Type B pancreatic cell (in vitro differentiated cells): ENCODE results near the gene RTN4RL2. TPM values are rescaled to one million over a fixed set of nuclear protein-coding genes. Genes with fewer than 3 reads are reported as not detected.

Source experiments
- DNase-seq: peaks from one replicate; pipeline ENCODE4 v3.0.0; 2021; ENCODE audit warnings: mixed read lengths; ENCODE audit not compliant: unreplicated experiment; ENCODE audit errors: extremely low spot score
- H3K27ac Mint-ChIP-seq: 2 replicates; pipeline ENCODE4 v1.8.0; 2021; ENCODE audit warnings: mild to moderate bottlenecking, mixed read lengths
- H3K27me3 Mint-ChIP-seq: 2 replicates; pipeline ENCODE4 v1.8.0; 2021; ENCODE audit warnings: mixed read lengths
- H3K36me3 Mint-ChIP-seq: 2 replicates; pipeline ENCODE4 v1.8.0; 2021; ENCODE audit warnings: mixed read lengths
- H3K4me1 Mint-ChIP-seq: one replicate; pipeline ENCODE4 v1.8.0; 2021; ENCODE audit warnings: mixed read lengths; ENCODE audit not compliant: unreplicated experiment
- H3K4me3 Mint-ChIP-seq: 2 replicates; pipeline ENCODE4 v1.8.0; 2021; ENCODE audit warnings: mild to moderate bottlenecking, mixed read lengths
- H3K9me3 Mint-ChIP-seq: 2 replicates; pipeline ENCODE4 v1.8.0; 2021; ENCODE audit warnings: mixed read lengths
- CTCF ChIP-seq: fragments of 200-600 bp; sonication (generic); conservative IDR thresholded peaks from 2 replicates; pipeline ENCODE4 v1.5.0; 2021; ENCODE audit warnings: antibody characterized with exemption, mild to moderate bottlenecking
- total RNA-seq: library from RNA; stranded (reverse); gene quantifications from 2 replicates; pipeline ENCODE4 v1.2.1, GENCODE V29; 2021; ENCODE audit warnings: low replicate concordance

RTN4RL2 gene
- total RNA-seq, 1 donor from 2014 or later, result 8.6 TPM

GRCh38 chr11:57484141-57484710 is 23.9 kb downstream of the RTN4RL2 start:
- TF ChIP-seq CTCF, result no peak
- Mint-ChIP-seq H3K4me3 (no peak overlapping the region), H3K36me3 (no peaks in the 10 kb centered on the region), H3K27ac (no peak overlapping the region), H3K27me3 (peaks cover 49% of the 10 kb centered on the region), H3K4me1 (peaks cover 5% of the 10 kb centered on the region), H3K9me3 (no peaks in the 10 kb centered on the region)
- no peak for DNase-seq

- H3K4me1 Mint-ChIP-seq, result peaks cover under 1% of the 10 kb centered on the region
- H3K36me3 Mint-ChIP-seq, result no peaks in the 10 kb centered on the region
- H3K27ac Mint-ChIP-seq, result no peak overlapping the region
- H3K9me3 Mint-ChIP-seq, result no peaks in the 10 kb centered on the region
- no peak for TF ChIP-seq CTCF
- H3K27me3 Mint-ChIP-seq, result peaks cover 38% of the 10 kb centered on the region
- H3K4me3 Mint-ChIP-seq, result no peak overlapping the region
- DNase-seq, result no peak
Observed at GRCh38 chr11:57485217-57485990, 25.1 kb downstream of the RTN4RL2 start.

GRCh38 chr11:57487021-57487778 is 26.9 kb downstream of the RTN4RL2 start:
- H3K4me1 Mint-ChIP-seq, result no peaks in the 10 kb centered on the region
- no peak overlapping the region for H3K27ac Mint-ChIP-seq
- H3K4me3 Mint-ChIP-seq, result no peak overlapping the region

GRCh38 chr11:57487920-57488659 is 27.8 kb downstream of the RTN4RL2 start:
- Mint-ChIP-seq H3K4me3 (no peak overlapping the region), H3K27ac (no peak overlapping the region), H3K9me3 (no peaks in the 10 kb centered on the region), H3K4me1 (no peaks in the 10 kb centered on the region), H3K36me3 (no peaks in the 10 kb centered on the region), H3K27me3 (peaks cover 18% of the 10 kb centered on the region)
- DNase-seq, result no peak
- TF ChIP-seq CTCF, result no peak

More at GRCh38 chr11:57487021-57487778, 26.9 kb downstream of the RTN4RL2 start:
- Mint-ChIP-seq H3K27me3 (peaks cover 20% of the 10 kb centered on the region), H3K9me3 (no peaks in the 10 kb centered on the region), H3K36me3 (no peaks in the 10 kb centered on the region)
- no peak for DNase-seq
- TF ChIP-seq CTCF, result no peak

DNA sequence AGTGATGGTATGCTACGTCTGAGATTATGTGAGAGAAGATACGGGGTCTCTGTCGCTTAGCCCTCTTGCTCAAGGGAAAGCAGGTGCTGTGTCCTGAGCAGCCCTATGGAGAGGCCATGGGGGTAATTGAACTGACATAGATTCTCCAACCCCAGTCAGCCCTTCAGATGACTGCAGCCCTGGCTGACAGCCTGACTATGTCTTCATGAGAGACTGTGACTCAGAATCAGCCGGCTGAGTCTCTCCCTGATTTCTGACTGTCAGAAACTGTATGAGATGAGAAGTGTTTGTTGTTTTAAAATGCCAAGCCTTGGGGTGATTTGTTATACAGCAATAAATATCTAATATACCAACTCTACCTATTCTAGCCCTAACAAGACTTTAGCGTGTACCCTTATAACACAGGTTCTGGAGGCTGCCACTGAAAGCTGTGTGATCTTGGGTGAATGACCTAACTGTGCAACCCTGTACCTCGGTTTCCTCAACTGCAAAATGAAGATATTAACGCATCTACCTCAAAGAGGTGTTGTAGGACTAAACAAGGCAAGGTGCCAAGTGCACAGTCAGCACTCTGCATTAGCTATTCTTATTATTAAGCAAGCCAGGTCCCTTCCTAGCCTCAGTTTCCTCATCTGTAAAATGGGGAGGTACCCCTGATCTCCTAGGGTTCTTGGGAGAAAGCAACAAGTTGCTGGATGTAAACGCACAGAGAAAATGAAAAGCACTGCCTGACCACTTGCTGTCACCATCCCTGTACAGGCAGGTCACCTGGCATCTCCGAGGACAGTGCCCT is 30.3 kb downstream of the RTN4RL2 start:
- Mint-ChIP-seq H3K4me1 (no peaks in the 10 kb centered on the region), H3K27ac (no peak overlapping the region), H3K4me3 (no peak overlapping the region), H3K36me3 (no peaks in the 10 kb centered on the region), H3K27me3 (peaks cover 4% of the 10 kb centered on the region), H3K9me3 (no peaks in the 10 kb centered on the region)
- TF ChIP-seq CTCF, result no peak
- no peak for DNase-seq
